Dendritic cell treated with granulocyte-macrophage colony-stimulating factor and Interleukin-4, amounts not matched to agents 40 ng/mL and 50 ng/mL, for 4 days (primary cell): Measurements from ENCODE around the gene BAHCC1.
"Not testable (repeated sequence)": the region's sequence is repeated elsewhere in the genome, so short reads cannot be mapped to it uniquely, and the experiment has no call there.

Experiments used
- H3K27ac Mint-ChIP-seq: one replicate; pipeline ENCODE4 v1.8.0; 2022; ENCODE audit warnings: mild to moderate bottlenecking, mixed read lengths
- H3K27me3 Mint-ChIP-seq: one replicate; pipeline ENCODE4 v1.8.0; 2022; ENCODE audit warnings: mild to moderate bottlenecking, mixed read lengths
- H3K36me3 Mint-ChIP-seq: one replicate; pipeline ENCODE4 v1.8.0; 2022; ENCODE audit warnings: low read depth, mixed read lengths
- H3K4me1 Mint-ChIP-seq: one replicate; pipeline ENCODE4 v1.8.0; 2022; ENCODE audit warnings: low read depth, mixed read lengths
- H3K4me3 Mint-ChIP-seq: one replicate; pipeline ENCODE4 v1.8.0; 2022; ENCODE audit warnings: mild to moderate bottlenecking, moderate library complexity, mixed read lengths
- H3K9me3 Mint-ChIP-seq: one replicate; pipeline ENCODE4 v1.8.0; 2022; ENCODE audit warnings: mixed read lengths
- intact Hi-C: fragments of 100-400 bp; cut with micrococcal nuclease; formaldehyde crosslinking; loops from one replicate; pipeline ENCODE4 v1.15.0; 2022

Gene BAHCC1

GRCh38 chr17:81359218-81359617 lies 36.0 kb upstream of the BAHCC1 start:
- Mint-ChIP-seq H3K27me3 (peaks cover 47% of the 10 kb centered on the region), H3K9me3 (no peaks in the 10 kb centered on the region), H3K4me1 (peaks cover 49% of the 10 kb centered on the region), H3K4me3 (no peak overlapping the region), H3K27ac (peak overlapping the region; percentile 47), H3K36me3 (no peaks in the 10 kb centered on the region)
- intact Hi-C loops: no loop called here

GRCh38 chr17:81362001-81362400 lies 33.3 kb upstream of the BAHCC1 start:
- intact Hi-C loops, H3K27ac Mint-ChIP-seq, H3K4me3 Mint-ChIP-seq, H3K9me3 Mint-ChIP-seq, H3K36me3 Mint-ChIP-seq: not testable (repeated sequence)
- peaks cover 56% of the 10 kb centered on the region for H3K4me1 Mint-ChIP-seq
- H3K27me3 Mint-ChIP-seq: peaks cover 75% of the 10 kb centered on the region

GRCh38 chr17:81364278-81365147 lies 30.7 kb upstream of the BAHCC1 start:
- peaks cover 90% of the 10 kb centered on the region for H3K27me3 Mint-ChIP-seq

GRCh38 chr17:81365148-81365600 lies 30.1 kb upstream of the BAHCC1 start:
- H3K9me3 Mint-ChIP-seq: no peaks in the 10 kb centered on the region
- peak overlapping the region; percentile 72 for H3K4me3 Mint-ChIP-seq
- peak overlapping the region; percentile 70 for H3K27ac Mint-ChIP-seq

More at GRCh38 chr17:81364278-81365147, 30.7 kb upstream of the BAHCC1 start:
- Mint-ChIP-seq H3K9me3 (no peaks in the 10 kb centered on the region), H3K36me3 (no peaks in the 10 kb centered on the region), H3K4me1 (peaks cover 41% of the 10 kb centered on the region), H3K27ac (peak overlapping the region; percentile 70), H3K4me3 (no peak overlapping the region)
- intact Hi-C loops: no loop called here

GRCh38 chr17:81365601-81366585 lies 29.4 kb upstream of the BAHCC1 start:
- H3K36me3 Mint-ChIP-seq: no peaks in the 10 kb centered on the region
- intact Hi-C loops: no loop called here
- H3K9me3 Mint-ChIP-seq: no peaks in the 10 kb centered on the region
- peaks cover 88% of the 10 kb centered on the region for H3K27me3 Mint-ChIP-seq
- peaks cover 39% of the 10 kb centered on the region for H3K4me1 Mint-ChIP-seq
- peak overlapping the region; percentile 70 for H3K27ac Mint-ChIP-seq
- peak overlapping the region; percentile 72 for H3K4me3 Mint-ChIP-seq

More at GRCh38 chr17:81365148-81365600, 30.1 kb upstream of the BAHCC1 start:
- H3K4me1 Mint-ChIP-seq: peaks cover 39% of the 10 kb centered on the region
- intact Hi-C loops: no loop called here
- no peaks in the 10 kb centered on the region for H3K36me3 Mint-ChIP-seq
- peaks cover 92% of the 10 kb centered on the region for H3K27me3 Mint-ChIP-seq

GRCh38 chr17:81366648-81367047 lies 28.6 kb upstream of the BAHCC1 start:
- intact Hi-C loops: no loop called here
- peaks cover 83% of the 10 kb centered on the region for H3K27me3 Mint-ChIP-seq

GRCh38 chr17:81367171-81367570 lies 28.1 kb upstream of the BAHCC1 start:
- Mint-ChIP-seq H3K36me3 (no peaks in the 10 kb centered on the region), H3K4me1 (peaks cover 37% of the 10 kb centered on the region), H3K27me3 (peaks cover 78% of the 10 kb centered on the region), H3K27ac (no peak overlapping the region), H3K9me3 (no peaks in the 10 kb centered on the region), H3K4me3 (no peak overlapping the region)
- intact Hi-C loops: no loop called here

More at GRCh38 chr17:81366648-81367047, 28.6 kb upstream of the BAHCC1 start:
- H3K27ac Mint-ChIP-seq: no peak overlapping the region
- no peak overlapping the region for H3K4me3 Mint-ChIP-seq
- no peaks in the 10 kb centered on the region for H3K9me3 Mint-ChIP-seq
- peaks cover 39% of the 10 kb centered on the region for H3K4me1 Mint-ChIP-seq
- no peaks in the 10 kb centered on the region for H3K36me3 Mint-ChIP-seq

GRCh38 chr17:81368161-81369022 lies 26.9 kb upstream of the BAHCC1 start:
- H3K27ac Mint-ChIP-seq: no peak overlapping the region
- no peaks in the 10 kb centered on the region for H3K36me3 Mint-ChIP-seq
- H3K4me3 Mint-ChIP-seq: no peak overlapping the region
- no peaks in the 10 kb centered on the region for H3K9me3 Mint-ChIP-seq
- H3K4me1 Mint-ChIP-seq: peaks cover 41% of the 10 kb centered on the region
- intact Hi-C loops: no loop called here
- peaks cover 72% of the 10 kb centered on the region for H3K27me3 Mint-ChIP-seq

GRCh38 chr17:81370294-81370693 lies 25.0 kb upstream of the BAHCC1 start:
- Mint-ChIP-seq H3K36me3 (no peaks in the 10 kb centered on the region), H3K27ac (no peak overlapping the region), H3K4me3 (no peak overlapping the region), H3K9me3 (no peaks in the 10 kb centered on the region), H3K27me3 (peaks cover 59% of the 10 kb centered on the region), H3K4me1 (peaks cover 29% of the 10 kb centered on the region)
- intact Hi-C loops: no loop called here

GRCh38 chr17:81371910-81372760 lies 23.1 kb upstream of the BAHCC1 start:
- no peaks in the 10 kb centered on the region for H3K9me3 Mint-ChIP-seq
- H3K36me3 Mint-ChIP-seq: no peaks in the 10 kb centered on the region
- intact Hi-C loops: no loop called here
- peaks cover 56% of the 10 kb centered on the region for H3K27me3 Mint-ChIP-seq
- H3K4me3 Mint-ChIP-seq: no peak overlapping the region
- peak overlapping the region; percentile 8 for H3K27ac Mint-ChIP-seq
- H3K4me1 Mint-ChIP-seq: peaks cover 18% of the 10 kb centered on the region

- peak overlapping the region; percentile 63 for H3K27ac Mint-ChIP-seq
- H3K4me3 Mint-ChIP-seq: no peak overlapping the region
Measured at GRCh38 chr17:81373536-81374160, 21.6 kb upstream of the BAHCC1 start.

GRCh38 chr17:81374890-81375289 lies 20.4 kb upstream of the BAHCC1 start:
- Mint-ChIP-seq H3K27me3 (peaks cover 45% of the 10 kb centered on the region), H3K4me3 (no peak overlapping the region), H3K27ac (no peak overlapping the region), H3K9me3 (no peaks in the 10 kb centered on the region), H3K4me1 (peaks cover 18% of the 10 kb centered on the region), H3K36me3 (no peaks in the 10 kb centered on the region)
- intact Hi-C loops: no loop called here

More at GRCh38 chr17:81373536-81374160, 21.6 kb upstream of the BAHCC1 start:
- Mint-ChIP-seq H3K27me3 (peaks cover 48% of the 10 kb centered on the region), H3K4me1 (peaks cover 18% of the 10 kb centered on the region), H3K36me3 (no peaks in the 10 kb centered on the region), H3K9me3 (no peaks in the 10 kb centered on the region)
- intact Hi-C loops: no loop called here
